Measurements from ENCODE around the gene AGFG2. TPM values are rescaled to one million over a fixed set of nuclear protein-coding genes. Genes with fewer than 3 reads are reported as not detected.

The AGFG2 gene
- total RNA-seq, 1 donor from 2014 or later, result 22.9 TPM

GRCh38 chr7:100589341-100589947 lies 50.4 kb downstream of the AGFG2 start:
- DNase-seq (peak; percentile 36), ATAC-seq (no peak)
- intact Hi-C loops (cut with DNase I), result no loop called here
- H3K27ac ChIP-seq, result no peak overlapping the region
- no peak overlapping the region for H3K4me3 ChIP-seq
- no peaks in the 10 kb centered on the region for H3K27me3 ChIP-seq (ENCODE audit: low read depth)
- peaks cover 13% of the 10 kb centered on the region for H3K4me1 ChIP-seq
- H3K9me3 ChIP-seq, result no peaks in the 10 kb centered on the region
- H3K36me3 ChIP-seq, result no peaks in the 10 kb centered on the region
- no peak for TF ChIP-seq CTCF (IDR thresholded peaks at IDR 0.05)

- Histone ChIP-seq H3K27ac (no peak overlapping the region), H3K4me1 (peaks cover 5% of the 10 kb centered on the region), H3K27me3 (ENCODE audit: low read depth) (no peaks in the 10 kb centered on the region), H3K4me3 (no peak overlapping the region), H3K9me3 (no peaks in the 10 kb centered on the region), H3K36me3 (no peaks in the 10 kb centered on the region)
- no peak for TF ChIP-seq CTCF (IDR thresholded peaks at IDR 0.05)
- DNase-seq (peak; percentile 36), ATAC-seq (no peak)
- intact Hi-C loops (cut with DNase I), result no loop called here
These were observed 51.2 kb downstream of the AGFG2 start for GRCh38 chr7:100590077-100590737.

GRCh38 chr7:100591596-100591995 lies 52.6 kb downstream of the AGFG2 start:
- Histone ChIP-seq H3K4me3 (no peak overlapping the region), H3K27ac (no peak overlapping the region)
- no peak for ATAC-seq

GRCh38 chr7:100595188-100595587 lies 56.2 kb downstream of the AGFG2 start:
- no peaks in the 10 kb centered on the region for H3K27me3 ChIP-seq (ENCODE audit: low read depth)
- no peak for DNase-seq
- no peak overlapping the region for H3K27ac ChIP-seq
- H3K4me3 ChIP-seq, result no peak overlapping the region
- H3K9me3 ChIP-seq, result no peaks in the 10 kb centered on the region
- H3K36me3 ChIP-seq, result no peaks in the 10 kb centered on the region
- intact Hi-C loops (cut with DNase I), result no loop called here
- no peaks in the 10 kb centered on the region for H3K4me1 ChIP-seq
- TF ChIP-seq CTCF (IDR thresholded peaks at IDR 0.05), result no peak
- no peak for ATAC-seq

More at GRCh38 chr7:100591596-100591995, 52.6 kb downstream of the AGFG2 start:
- Histone ChIP-seq H3K4me1 (peaks cover 5% of the 10 kb centered on the region), H3K27me3 (ENCODE audit: low read depth) (no peaks in the 10 kb centered on the region), H3K36me3 (no peaks in the 10 kb centered on the region), H3K9me3 (no peaks in the 10 kb centered on the region)
- intact Hi-C loops (cut with DNase I), result no loop called here
- no peak for DNase-seq
- TF ChIP-seq CTCF (IDR thresholded peaks at IDR 0.05), result no peak

GRCh38 chr7:100598425-100598824 lies 59.4 kb downstream of the AGFG2 start:
- Histone ChIP-seq H3K36me3 (no peaks in the 10 kb centered on the region), H3K27ac (no peak overlapping the region), H3K27me3 (ENCODE audit: low read depth) (no peaks in the 10 kb centered on the region), H3K9me3 (no peaks in the 10 kb centered on the region), H3K4me1 (no peaks in the 10 kb centered on the region), H3K4me3 (no peak overlapping the region)
- no peak for TF ChIP-seq CTCF (IDR thresholded peaks at IDR 0.05)
- no peak for DNase-seq
- no peak for ATAC-seq
- intact Hi-C loops (cut with DNase I), result no loop called here
